ENCODE measurements around the gene DAB2IP.

Gene DAB2IP

GRCh38 chr9:121674017-121674416 is 22.6 kb downstream of the DAB2IP start:
- TF ChIP-seq CTCF (IDR thresholded peaks at IDR 0.05; ENCODE audit: low read depth, low read length, poor library complexity, severe bottlenecking), result no peak
- no peak for TF ChIP-seq EZH2phosphoT487 (IDR thresholded peaks at IDR 0.05; ENCODE audit: borderline replicate concordance, low read length)
- Histone ChIP-seq H3K36me3 (ENCODE audit: control insufficient read depth, low read length) (no peaks in the 10 kb centered on the region), H3K9me3 (ENCODE audit: control insufficient read depth, insufficient read depth, low read length) (no peaks in the 10 kb centered on the region), H4K20me1 (ENCODE audit: control insufficient read depth, insufficient read depth, low read depth, low read length) (no peaks in the 10 kb centered on the region), H3F3A (ENCODE audit: control insufficient read depth, insufficient read depth) (no peaks in the 10 kb centered on the region), H3K4me2 (ENCODE audit: low read length) (no peak overlapping the region), H3K4me1 (ENCODE audit: control insufficient read depth, low read length) (no peaks in the 10 kb centered on the region), H3K79me2 (ENCODE audit: control insufficient read depth, low read length) (no peaks in the 10 kb centered on the region), H3K27me3 (ENCODE audit: control insufficient read depth, low read length) (peaks cover 8% of the 10 kb centered on the region; the same call in 1 of the 2 replicates), H3K9me2 (replicated peaks; ENCODE audit: control insufficient read depth, low read length) (no peaks in the 10 kb centered on the region), H3K27ac (ENCODE audit: low read depth, low read length) (no peak overlapping the region), H3K4me3 (ENCODE audit: low read length) (no peak overlapping the region)

GRCh38 chr9:121674952-121675351 is 23.5 kb downstream of the DAB2IP start:
- no peaks in the 10 kb centered on the region for H3K79me2 ChIP-seq (ENCODE audit: control insufficient read depth, low read length)
- no peak for TF ChIP-seq EZH2phosphoT487 (IDR thresholded peaks at IDR 0.05; ENCODE audit: borderline replicate concordance, low read length)
- no peak for TF ChIP-seq CTCF (IDR thresholded peaks at IDR 0.05; ENCODE audit: low read depth, low read length, poor library complexity, severe bottlenecking)
- H3K27me3 ChIP-seq (ENCODE audit: control insufficient read depth, low read length), result peaks cover 5% of the 10 kb centered on the region; the same call in 1 of the 2 replicates
- no peak overlapping the region for H3K4me2 ChIP-seq (ENCODE audit: low read length)
- no peaks in the 10 kb centered on the region for H3K4me1 ChIP-seq (ENCODE audit: control insufficient read depth, low read length)
- no peak overlapping the region for H3K27ac ChIP-seq (ENCODE audit: low read depth, low read length)
- no peaks in the 10 kb centered on the region for H3K9me2 ChIP-seq (replicated peaks; ENCODE audit: control insufficient read depth, low read length)
- H3F3A ChIP-seq (ENCODE audit: control insufficient read depth, insufficient read depth), result no peaks in the 10 kb centered on the region
- H3K9me3 ChIP-seq (ENCODE audit: control insufficient read depth, insufficient read depth, low read length), result no peaks in the 10 kb centered on the region
- H3K4me3 ChIP-seq (ENCODE audit: low read length), result no peak overlapping the region
- H3K36me3 ChIP-seq (ENCODE audit: control insufficient read depth, low read length), result no peaks in the 10 kb centered on the region
- no peaks in the 10 kb centered on the region for H4K20me1 ChIP-seq (ENCODE audit: control insufficient read depth, insufficient read depth, low read depth, low read length)

- no peaks in the 10 kb centered on the region for H3K9me3 ChIP-seq (ENCODE audit: control insufficient read depth, insufficient read depth, low read length)
- no peaks in the 10 kb centered on the region for H3K4me1 ChIP-seq (ENCODE audit: control insufficient read depth, low read length)
- peaks cover 5% of the 10 kb centered on the region; the same call in 1 of the 2 replicates for H3K27me3 ChIP-seq (ENCODE audit: control insufficient read depth, low read length)
- H4K20me1 ChIP-seq (ENCODE audit: control insufficient read depth, insufficient read depth, low read depth, low read length), result no peaks in the 10 kb centered on the region
- H3K9me2 ChIP-seq (replicated peaks; ENCODE audit: control insufficient read depth, low read length), result no peaks in the 10 kb centered on the region
- H3K36me3 ChIP-seq (ENCODE audit: control insufficient read depth, low read length), result no peaks in the 10 kb centered on the region
- H3K79me2 ChIP-seq (ENCODE audit: control insufficient read depth, low read length), result no peaks in the 10 kb centered on the region
- no peak overlapping the region for H3K27ac ChIP-seq (ENCODE audit: low read depth, low read length)
- H3K4me3 ChIP-seq (ENCODE audit: low read length), result no peak overlapping the region
- no peak overlapping the region for H3K4me2 ChIP-seq (ENCODE audit: low read length)
- TF ChIP-seq EZH2phosphoT487 (IDR thresholded peaks at IDR 0.05; ENCODE audit: borderline replicate concordance, low read length), result no peak
- no peaks in the 10 kb centered on the region for H3F3A ChIP-seq (ENCODE audit: control insufficient read depth, insufficient read depth)
Measured at GRCh38 chr9:121675381-121675780, 23.9 kb downstream of the DAB2IP start.

- H3K4me3 ChIP-seq (ENCODE audit: low read length), result no peak overlapping the region
- peaks cover 5% of the 10 kb centered on the region; the same call in 1 of the 2 replicates for H3K27me3 ChIP-seq (ENCODE audit: control insufficient read depth, low read length)
- H4K20me1 ChIP-seq (ENCODE audit: control insufficient read depth, insufficient read depth, low read depth, low read length), result no peaks in the 10 kb centered on the region
- H3K79me2 ChIP-seq (ENCODE audit: control insufficient read depth, low read length), result no peaks in the 10 kb centered on the region
- H3F3A ChIP-seq (ENCODE audit: control insufficient read depth, insufficient read depth), result no peaks in the 10 kb centered on the region
- H3K36me3 ChIP-seq (ENCODE audit: control insufficient read depth, low read length), result no peaks in the 10 kb centered on the region
- H3K4me1 ChIP-seq (ENCODE audit: control insufficient read depth, low read length), result no peaks in the 10 kb centered on the region
- no peak overlapping the region for H3K27ac ChIP-seq (ENCODE audit: low read depth, low read length)
- H3K9me3 ChIP-seq (ENCODE audit: control insufficient read depth, insufficient read depth, low read length), result no peaks in the 10 kb centered on the region
- no peak overlapping the region for H3K4me2 ChIP-seq (ENCODE audit: low read length)
- H3K9me2 ChIP-seq (replicated peaks; ENCODE audit: control insufficient read depth, low read length), result no peaks in the 10 kb centered on the region
- no peak for TF ChIP-seq EZH2phosphoT487 (IDR thresholded peaks at IDR 0.05; ENCODE audit: borderline replicate concordance, low read length)
- no peak for TF ChIP-seq CTCF (IDR thresholded peaks at IDR 0.05; ENCODE audit: low read depth, low read length, poor library complexity, severe bottlenecking)
Measured at GRCh38 chr9:121675969-121676822, 24.8 kb downstream of the DAB2IP start.
